ENCODE data around the gene IL17RA. TPM values are rescaled to one million over a fixed set of nuclear protein-coding genes. Genes with fewer than 3 reads are reported as not detected.

Gene IL17RA
- total RNA-seq, 1 donor from 2014 or later: 11.6 TPM

DNA sequence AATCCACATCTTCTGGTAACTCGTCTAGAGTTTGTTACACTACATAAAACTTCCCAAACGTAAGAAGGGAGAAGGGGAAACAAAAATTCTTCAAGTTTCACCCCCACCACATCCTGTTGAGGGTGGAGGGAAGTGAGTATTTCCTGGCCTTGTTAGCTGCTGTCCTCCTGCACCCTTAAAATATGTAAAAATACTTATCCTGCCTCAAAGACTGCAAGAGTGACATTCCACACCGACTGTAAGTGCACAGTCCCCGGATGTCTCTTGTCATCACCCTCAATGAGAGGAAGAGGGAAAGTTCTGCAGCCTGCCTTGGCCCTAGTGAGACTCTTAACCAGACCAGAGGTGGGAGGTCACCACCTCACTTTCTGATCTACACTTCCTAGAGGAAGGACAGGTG, 33.1 kb downstream of the IL17RA start:
- peak; percentile 14 for DNase-seq (ENCODE audit: low spot score)
- Mint-ChIP-seq H3K27ac (ENCODE audit: unreplicated experiment) (no peak overlapping the region), H3K4me1 (ENCODE audit: low read depth) (peaks cover 4% of the 10 kb centered on the region), H3K4me3 (ENCODE audit: unreplicated experiment) (no peak overlapping the region), H3K36me3 (ENCODE audit: low read depth) (no peaks in the 10 kb centered on the region), H3K9me3 (ENCODE audit: low read depth) (peaks cover 6% of the 10 kb centered on the region), H3K27me3 (ENCODE audit: low read depth) (peaks cover 5% of the 10 kb centered on the region)
- no peak for TF ChIP-seq CTCF (IDR thresholded peaks at IDR 0.05)

- no peak for DNase-seq (ENCODE audit: low spot score)
- no peak overlapping the region for H3K27ac Mint-ChIP-seq (ENCODE audit: unreplicated experiment)
- no peak overlapping the region for H3K4me3 Mint-ChIP-seq (ENCODE audit: unreplicated experiment)
- H3K9me3 Mint-ChIP-seq (ENCODE audit: low read depth): peaks cover 6% of the 10 kb centered on the region
- peaks cover 5% of the 10 kb centered on the region for H3K27me3 Mint-ChIP-seq (ENCODE audit: low read depth)
- TF ChIP-seq CTCF (IDR thresholded peaks at IDR 0.05): no peak
- no peaks in the 10 kb centered on the region for H3K36me3 Mint-ChIP-seq (ENCODE audit: low read depth)
- peaks cover 4% of the 10 kb centered on the region for H3K4me1 Mint-ChIP-seq (ENCODE audit: low read depth)
These were observed 33.5 kb downstream of the IL17RA start for GRCh38 chr22:17118342-17118741.

- Mint-ChIP-seq H3K4me3 (ENCODE audit: unreplicated experiment) (no peak overlapping the region), H3K27ac (ENCODE audit: unreplicated experiment) (no peak overlapping the region), H3K27me3 (ENCODE audit: low read depth) (peaks cover 5% of the 10 kb centered on the region), H3K36me3 (ENCODE audit: low read depth) (no peaks in the 10 kb centered on the region), H3K4me1 (ENCODE audit: low read depth) (peaks cover 4% of the 10 kb centered on the region), H3K9me3 (ENCODE audit: low read depth) (peaks cover 6% of the 10 kb centered on the region)
- TF ChIP-seq CTCF (IDR thresholded peaks at IDR 0.05): peak; percentile 46
- peak; percentile 84 for DNase-seq (ENCODE audit: low spot score)
These were observed 34.8 kb downstream of the IL17RA start for GRCh38 chr22:17119481-17120202.

DNA sequence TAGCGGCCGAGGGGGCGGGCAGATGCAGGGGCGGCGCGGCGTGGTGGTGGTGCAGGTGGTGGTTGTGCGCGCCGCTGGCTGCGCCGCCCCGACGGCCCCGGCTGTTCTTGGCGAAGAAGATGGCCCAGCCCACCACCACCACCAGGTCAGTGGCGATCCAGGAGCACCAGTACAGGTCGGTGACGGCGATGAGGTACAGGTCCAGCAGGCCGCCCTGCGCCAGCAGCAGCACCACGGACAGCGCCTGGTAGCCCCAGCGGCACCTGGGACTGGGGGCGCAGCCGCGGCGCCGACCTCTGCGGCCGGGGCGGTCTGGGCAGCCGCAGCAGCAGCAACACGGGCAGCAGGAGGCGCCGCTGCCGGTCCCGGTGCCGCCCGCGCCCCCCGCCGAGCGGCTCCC, 35.5 kb downstream of the IL17RA start:
- no peak overlapping the region for H3K27ac Mint-ChIP-seq (ENCODE audit: unreplicated experiment)
- H3K4me3 Mint-ChIP-seq (ENCODE audit: unreplicated experiment): peak overlapping the region; percentile 12
- no peak for TF ChIP-seq CTCF (IDR thresholded peaks at IDR 0.05)
- H3K4me1 Mint-ChIP-seq (ENCODE audit: low read depth): peaks cover 4% of the 10 kb centered on the region
- H3K9me3 Mint-ChIP-seq (ENCODE audit: low read depth): peaks cover 3% of the 10 kb centered on the region
- H3K27me3 Mint-ChIP-seq (ENCODE audit: low read depth): peaks cover 5% of the 10 kb centered on the region
- no peaks in the 10 kb centered on the region for H3K36me3 Mint-ChIP-seq (ENCODE audit: low read depth)
- DNase-seq (ENCODE audit: low spot score): no peak

GRCh38 chr22:17120711-17121232, 36.0 kb downstream of the IL17RA start:
- H3K27me3 Mint-ChIP-seq (ENCODE audit: low read depth): peaks cover 5% of the 10 kb centered on the region
- no peak for DNase-seq (ENCODE audit: low spot score)
- H3K4me1 Mint-ChIP-seq (ENCODE audit: low read depth): peaks cover 4% of the 10 kb centered on the region

More at GRCh38 chr22:17120711-17121232, 36.0 kb downstream of the IL17RA start:
- no peaks in the 10 kb centered on the region for H3K36me3 Mint-ChIP-seq (ENCODE audit: low read depth)
- no peak overlapping the region for H3K27ac Mint-ChIP-seq (ENCODE audit: unreplicated experiment)
- no peak for TF ChIP-seq CTCF (IDR thresholded peaks at IDR 0.05)
- peaks cover under 1% of the 10 kb centered on the region for H3K9me3 Mint-ChIP-seq (ENCODE audit: low read depth)
- H3K4me3 Mint-ChIP-seq (ENCODE audit: unreplicated experiment): no peak overlapping the region
